IMR-90 (cell line): ENCODE measurements around the gene ILF2. TPM values are rescaled to one million over a fixed set of nuclear protein-coding genes. Genes with fewer than 3 reads are reported as not detected.

Experiments used
- ATAC-seq: fragments of 200-7000 bp; cut with Tn5 transposase; 2 replicates; pipeline ENCODE4 v1.9.1; 2020; ENCODE audit warnings: low read depth, mild to moderate bottlenecking, moderate library complexity
- BruUV-seq: library from RNA; stranded (reverse); fragments of 400-500 nt; replicated peaks from 2 replicates; lab custom pipeline; 2021; lab: Mats Ljungman, UMichigan
- CTCF ChIA-PET: fragments of 300-600 bp; formaldehyde crosslinking; extraction: SDS; loops from one replicate; lab custom pipeline; 2021; ENCODE audit warnings: antibody characterized with exemption; lab: Yijun Ruan, JAX
- POLR2A ChIA-PET: fragments of 300-600 bp; sonication (Branson Sonifier 250); formaldehyde crosslinking; loops from one replicate; lab custom pipeline; 2022; ENCODE audit warnings: antibody characterized with exemption; ENCODE audit not compliant: unreplicated experiment; lab: Charles Lee
- DNase-seq: peaks from one replicate; pipeline ENCODE4 v3.0.0; 2013
- H2AFZ ChIP-seq: replicated peaks from 2 replicates; pipeline ENCODE3; 2013; ENCODE audit warnings: low read length, mild to moderate bottlenecking; ENCODE audit not compliant: poor library complexity
- H2AK5ac ChIP-seq: 2 replicates; pipeline ENCODE4 v1.6.1; 2013; ENCODE audit warnings: low read depth, low read length, inconsistent platforms
- H2AK9ac ChIP-seq: replicated peaks from 2 replicates; pipeline ENCODE3; 2013; ENCODE audit warnings: mild to moderate bottlenecking, low read depth, low read length, moderate library complexity; ENCODE audit not compliant: poor library complexity
- H2BK120ac ChIP-seq: 2 replicates; pipeline ENCODE4 v1.6.1; 2013; ENCODE audit warnings: low read depth, low read length, inconsistent platforms
- H2BK15ac ChIP-seq: 3 replicates; pipeline ENCODE4 v1.6.1; 2013; ENCODE audit warnings: low read depth, low read length, inconsistent platforms
- H2BK20ac ChIP-seq: 2 replicates; pipeline ENCODE4 v1.6.1; 2013; ENCODE audit warnings: low read depth, mild to moderate bottlenecking, inconsistent platforms, low read length, moderate library complexity
- H2BK5ac ChIP-seq: 2 replicates; pipeline ENCODE4 v1.6.1; 2013; ENCODE audit warnings: mild to moderate bottlenecking, low read depth, low read length, inconsistent platforms; ENCODE audit not compliant: poor library complexity, severe bottlenecking
- H3K14ac ChIP-seq: replicated peaks from 2 replicates; pipeline ENCODE4 v1.6.1; 2013; ENCODE audit warnings: low read depth, low read length, inconsistent platforms
- H3K18ac ChIP-seq: 2 replicates; pipeline ENCODE4 v1.6.1; 2013; ENCODE audit warnings: low read depth, low read length, control low read depth
- H3K23ac ChIP-seq: 2 replicates; pipeline ENCODE4 v1.6.1; 2013; ENCODE audit warnings: low read depth, low read length, inconsistent platforms
- H3K27ac ChIP-seq: 2 replicates; pipeline ENCODE4 v1.5.1; 2013; ENCODE audit warnings: mild to moderate bottlenecking, control low read depth, low read length; ENCODE audit not compliant: insufficient read depth
- H3K27me3 ChIP-seq: 2 replicates; pipeline ENCODE4 v1.6.1; 2013; ENCODE audit warnings: low read length; ENCODE audit not compliant: control insufficient read depth, insufficient read depth
- H3K36me3 ChIP-seq: 2 replicates; pipeline ENCODE4 v1.6.1; 2013; ENCODE audit warnings: low read length, mixed read lengths; ENCODE audit not compliant: control insufficient read depth, insufficient read depth
- H3K4ac ChIP-seq: 2 replicates; pipeline ENCODE4 v1.6.1; 2013; ENCODE audit warnings: low read depth, low read length, inconsistent platforms
- H3K4me1 ChIP-seq: 2 replicates; pipeline ENCODE4 v1.6.1; 2013; ENCODE audit warnings: low read length, mixed read lengths; ENCODE audit not compliant: control insufficient read depth, insufficient read depth
- H3K4me2 ChIP-seq: 2 replicates; pipeline ENCODE4 v1.6.1; 2013; ENCODE audit warnings: low read depth, mild to moderate bottlenecking, control low read depth, low read length, moderate library complexity
- H3K4me3 ChIP-seq: 2 replicates; pipeline ENCODE4 v1.5.1; 2013; ENCODE audit warnings: low read depth, mild to moderate bottlenecking, control low read depth, low read length, moderate library complexity; ENCODE audit not compliant: insufficient read depth
- H3K56ac ChIP-seq: 2 replicates; pipeline ENCODE4 v1.6.1; 2013; ENCODE audit warnings: low read length, inconsistent platforms; ENCODE audit not compliant: insufficient read depth; ENCODE audit errors: extremely low read depth
- H3K79me1 ChIP-seq, 2 experiments: 2 replicates each; pipeline ENCODE4 v1.6.1; 2013; ENCODE audit warnings: low read length in 2 of 2, inconsistent platforms in 1 of 2, low read depth in 1 of 2
- H3K9ac ChIP-seq: 2 replicates; pipeline ENCODE4 v1.6.1; 2013; ENCODE audit warnings: low read depth, low read length, control low read depth
- H3K9me1 ChIP-seq: 2 replicates; pipeline ENCODE4 v1.6.1; 2013; ENCODE audit warnings: low read length, inconsistent platforms; ENCODE audit not compliant: insufficient read depth
- H3K9me3 ChIP-seq: 2 replicates; pipeline ENCODE4 v1.6.1; 2013; ENCODE audit warnings: low read length; ENCODE audit not compliant: control insufficient read depth, insufficient read depth
- H4K20me1 ChIP-seq: 2 replicates; pipeline ENCODE4 v1.6.1; 2013; ENCODE audit warnings: low read length, inconsistent platforms; ENCODE audit not compliant: insufficient read depth
- H4K5ac ChIP-seq: 2 replicates; pipeline ENCODE4 v1.6.1; 2013; ENCODE audit warnings: mild to moderate bottlenecking, low read depth, low read length, control low read depth
- H4K8ac ChIP-seq, 2 experiments: 2 replicates each; pipeline ENCODE4 v1.6.1; 2013; ENCODE audit warnings: low read depth in 2 of 2, low read length in 2 of 2, control low read depth in 1 of 2, inconsistent platforms in 1 of 2
- H4K91ac ChIP-seq: 2 replicates; pipeline ENCODE4 v1.6.1; 2013; ENCODE audit warnings: low read depth, low read length, inconsistent platforms; ENCODE audit not compliant: insufficient read depth
- BHLHE40 ChIP-seq: fragments of 150-350 bp; IDR thresholded peaks from 2 replicates; pipeline ENCODE4 v1.6.1; 2016; ENCODE audit warnings: mild to moderate bottlenecking, low read depth, low read length
- CEBPB ChIP-seq: IDR thresholded peaks from 2 replicates; pipeline ENCODE4 v1.6.1; 2012; ENCODE audit warnings: low read depth, low read length, improper control_type of control experiment
- CHD1 ChIP-seq: IDR thresholded peaks from 2 replicates; pipeline ENCODE4 v1.6.1; 2012; ENCODE audit warnings: low read depth, low read length, improper control_type of control experiment
- CTCF ChIP-seq: conservative IDR thresholded peaks from 2 replicates; pipeline ENCODE4 v1.5.1; 2012; ENCODE audit warnings: mild to moderate bottlenecking, low read depth, low read length, improper control_type of control experiment
- ELK1 ChIP-seq: fragments of 150-350 bp; IDR thresholded peaks from 2 replicates; pipeline ENCODE4 v1.6.1; 2016; ENCODE audit warnings: low read depth, mild to moderate bottlenecking, low read length, moderate library complexity, borderline replicate concordance
- FOS ChIP-seq: fragments of 150-350 bp; IDR thresholded peaks from 2 replicates; pipeline ENCODE4 v1.6.1; 2016; ENCODE audit warnings: low read depth, low read length
- MAFK ChIP-seq: IDR thresholded peaks from 2 replicates; pipeline ENCODE4 v1.6.1; 2012; ENCODE audit warnings: low read depth, low read length, improper control_type of control experiment
- MAZ ChIP-seq: IDR thresholded peaks from 2 replicates; pipeline ENCODE4 v1.6.1; 2012; ENCODE audit warnings: low read depth, mild to moderate bottlenecking, low read length, improper control_type of control experiment, moderate library complexity, borderline replicate concordance
- MXI1 ChIP-seq: IDR thresholded peaks from 2 replicates; pipeline ENCODE4 v1.6.1; 2012; ENCODE audit warnings: low read depth, mild to moderate bottlenecking, low read length, moderate library complexity, borderline replicate concordance
- NFE2L2 ChIP-seq: fragments of 150-350 bp; IDR thresholded peaks from 2 replicates; pipeline ENCODE4 v1.6.1; 2016; ENCODE audit warnings: low read depth, mild to moderate bottlenecking, low read length
- POLR2A ChIP-seq: IDR thresholded peaks from 2 replicates; pipeline ENCODE4 v1.6.1; 2012; ENCODE audit warnings: mild to moderate bottlenecking, low read depth, low read length
- RAD21 ChIP-seq: IDR thresholded peaks from 2 replicates; pipeline ENCODE4 v1.6.1; 2012; ENCODE audit warnings: low read length, improper control_type of control experiment
- RCOR1 ChIP-seq: IDR thresholded peaks from 2 replicates; pipeline ENCODE4 v1.6.1; 2012; ENCODE audit warnings: mild to moderate bottlenecking, low read length, improper control_type of control experiment; ENCODE audit not compliant: insufficient replicate concordance
- RFX5 ChIP-seq: IDR thresholded peaks from 2 replicates; pipeline ENCODE4 v1.8.0; 2012; ENCODE audit warnings: low read depth, mild to moderate bottlenecking, low read length, moderate library complexity
- SMC3 ChIP-seq: fragments of 150-350 bp; IDR thresholded peaks from 2 replicates; pipeline ENCODE4 v1.6.1; 2016; ENCODE audit warnings: low read depth, mild to moderate bottlenecking, antibody characterized with exemption, low read length, moderate library complexity
- USF2 ChIP-seq: fragments of 150-350 bp; IDR thresholded peaks from 2 replicates; pipeline ENCODE4 v1.6.1; 2017; ENCODE audit warnings: mild to moderate bottlenecking, antibody characterized with exemption, low read length, low read depth
- WGBS, 2 experiments: methylation state at CpG; one replicate each; pipeline versions ENCODE4 v1.1.5 to v1.1.7; 2013; ENCODE audit warnings: missing lambda C conversion rate in 2 of 2; ENCODE audit not compliant: insufficient read length in 1 of 2; ENCODE audit errors: extremely low coverage in 2 of 2; 5-methylcytosine and 5-hydroxymethylcytosine counted together
- dilution Hi-C: fragments of 300-500 bp; cut with HindIII; formaldehyde crosslinking; loops from one replicate; pipeline ENCODE4 v1.14.3; 2018; ENCODE audit warnings: low sequenced_read_pairs; ENCODE audit not compliant: unreplicated experiment
- in situ Hi-C: fragments of 300-500 bp; cut with MboI; formaldehyde crosslinking; loops from 3 replicates; pipeline ENCODE4 v1.14.3; 2019; ENCODE audit warnings: low sequenced_read_pairs, inconsistent platforms, mixed read lengths
- intact Hi-C: fragments of 100-400 bp; cut with micrococcal nuclease; formaldehyde crosslinking; loops from 2 replicates; pipeline ENCODE4 v1.10.0; 2022
- polyA plus RNA-seq, 3 experiments: library from polyadenylated mRNA; depleted of rRNA; stranded (reverse); fragments of >200 nt; gene quantifications; 2 replicates each; pipeline ENCODE4 v1.2.3, GENCODE V29; 2012; ENCODE audit warnings: low replicate concordance in 1 of 3
- total RNA-seq: library from RNA; depleted of rRNA; stranded (reverse); fragments of >200 nt; gene quantifications from 2 replicates; pipeline ENCODE4 v1.2.3, GENCODE V29; 2012

ILF2 gene
- total and polyA plus RNA-seq, 2 of the 4 experiments (the other 2 are of a cell fraction) = 273 to 504 TPM

GRCh38 chr1:153659175-153659534 is 11.6 kb downstream of the ILF2 start:
- Histone ChIP-seq H3K9me1 (no peaks in the 10 kb centered on the region; the same call in 1 of the 2 replicates), H2BK120ac (no peak overlapping the region), H3K4me1 (peaks cover 3% of the 10 kb centered on the region), H3K27ac (peak overlapping the region; percentile 92), H2BK5ac (no peak overlapping the region), H4K5ac (peak overlapping the region; percentile 4; the same call in 1 of the 2 replicates), H4K8ac (peak overlapping the region; percentile 7 to 79; a peak in 2 of 4 replicates), H2BK20ac (no peak overlapping the region), H3K14ac (peak overlapping the region; percentile 77), H3K4me2 (peak overlapping the region; percentile 83), H3K4me3 (peak overlapping the region; percentile 94), H3K4ac (peak overlapping the region; percentile 74), H3K9ac (peak overlapping the region; percentile 85), H2BK15ac (no peak overlapping the region), H3K23ac (peak overlapping the region; percentile 41), H3K79me1 (peaks cover 14 to 24% of the 10 kb centered on the region in 2 experiments; a peak in 3 of 4 replicates), H2AK5ac (peak overlapping the region; percentile 73; the same call in 1 of the 2 replicates), H3K9me3 (no peaks in the 10 kb centered on the region), H3K18ac (no peak overlapping the region), H3K27me3 (no peaks in the 10 kb centered on the region), H4K91ac (0 out of 2 replicates have a peak overlapping the region, but pooled peaks have one; percentile 8), H3K56ac (peak overlapping the region; percentile 48; the same call in 1 of the 2 replicates), H3K36me3 (peaks cover 29% of the 10 kb centered on the region), H4K20me1 (no peaks in the 10 kb centered on the region), H2AK9ac (peak overlapping the region; percentile 50), H2AFZ (peak overlapping the region; percentile 96)
- ATAC-seq (peak; percentile 1; the same call in 1 of the 2 replicates), DNase-seq (no peak)
- WGBS, 2 experiments = 22% methylated on average over 3 of the region's 8 CpGs; no CpG with 5 or more reads in 1 of the 2 experiments
- no peak for TF ChIP-seq NFE2L2
- TF ChIP-seq RAD21 = no peak
- TF ChIP-seq RCOR1 = no peak
- no peak for TF ChIP-seq MAFK
- TF ChIP-seq USF2 = no peak
- TF ChIP-seq ELK1 = no peak
- no peak for TF ChIP-seq CEBPB
- no peak for TF ChIP-seq MAZ
- TF ChIP-seq RFX5 = no peak
- no peak for TF ChIP-seq BHLHE40
- TF ChIP-seq POLR2A = no peak
- TF ChIP-seq SMC3 = no peak
- TF ChIP-seq FOS = no peak
- no peak for TF ChIP-seq CTCF
- no peak for TF ChIP-seq MXI1
- TF ChIP-seq CHD1 = no peak
- dilution Hi-C loops = no loop called here
- intact Hi-C loops = loop anchor here (2.0 kb wide), 1 partner anchor 86 kb away; no protein-coding TSS in a partner anchor
- ChIA-PET POLR2A (no interaction called here), CTCF (interaction anchor here (0.7 to 1.5 kb wide), 3 partner anchors 25 to 127 kb away, joined by 3 to 4 read pairs (median 3); partner anchors contain the start of gene CHTOP)
- BruUV-seq = no TSS peak
- in situ Hi-C loops = no loop called here
